ENCODE results near the gene LMO4.

DNA sequence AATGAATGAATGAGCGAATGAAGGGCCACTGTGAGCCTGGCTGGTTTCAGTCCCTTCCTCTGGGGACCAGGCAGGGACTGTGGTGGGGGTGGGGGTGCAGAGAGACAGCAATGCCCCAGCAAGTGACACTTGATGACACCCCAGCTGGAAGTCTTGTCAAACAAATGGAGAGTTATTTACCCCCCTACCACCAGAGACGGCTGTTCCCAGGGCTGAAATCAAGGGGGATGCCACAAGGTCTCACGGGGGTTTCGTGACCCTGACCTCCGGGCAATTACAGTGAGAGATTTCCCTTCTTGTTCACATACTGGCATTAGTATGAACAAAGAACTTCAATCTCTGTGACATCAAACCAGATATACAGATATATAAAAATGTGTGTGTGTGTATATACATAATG is 34.0 kb upstream of the LMO4 start:
- TF ChIP-seq, protein P1, sequence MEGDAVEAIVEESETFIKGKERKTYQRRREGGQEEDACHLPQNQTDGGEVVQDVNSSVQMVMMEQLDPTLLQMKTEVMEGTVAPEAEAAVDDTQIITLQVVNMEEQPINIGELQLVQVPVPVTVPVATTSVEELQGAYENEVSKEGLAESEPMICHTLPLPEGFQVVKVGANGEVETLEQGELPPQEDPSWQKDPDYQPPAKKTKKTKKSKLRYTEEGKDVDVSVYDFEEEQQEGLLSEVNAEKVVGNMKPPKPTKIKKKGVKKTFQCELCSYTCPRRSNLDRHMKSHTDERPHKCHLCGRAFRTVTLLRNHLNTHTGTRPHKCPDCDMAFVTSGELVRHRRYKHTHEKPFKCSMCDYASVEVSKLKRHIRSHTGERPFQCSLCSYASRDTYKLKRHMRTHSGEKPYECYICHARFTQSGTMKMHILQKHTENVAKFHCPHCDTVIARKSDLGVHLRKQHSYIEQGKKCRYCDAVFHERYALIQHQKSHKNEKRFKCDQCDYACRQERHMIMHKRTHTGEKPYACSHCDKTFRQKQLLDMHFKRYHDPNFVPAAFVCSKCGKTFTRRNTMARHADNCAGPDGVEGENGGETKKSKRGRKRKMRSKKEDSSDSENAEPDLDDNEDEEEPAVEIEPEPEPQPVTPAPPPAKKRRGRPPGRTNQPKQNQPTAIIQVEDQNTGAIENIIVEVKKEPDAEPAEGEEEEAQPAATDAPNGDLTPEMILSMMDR (IDR thresholded peaks at IDR 0.05; ENCODE audit: low read length), result no peak
- TF ChIP-seq EZH2 (IDR thresholded peaks at IDR 0.05; ENCODE audit: borderline replicate concordance, low read length), result no peak
